Fibroblast of mammary gland (primary cell): Measurements from ENCODE around the gene MAST2.

ENCODE experiments used
- DNase-seq: peaks from one replicate; pipeline ENCODE4 v3.0.0-alpha.2; 2010; ENCODE audit warnings: low read depth
- H3K4me3 ChIP-seq: 2 replicates; pipeline ENCODE4 v1.5.1; 2011; ENCODE audit warnings: low read depth, mild to moderate bottlenecking, low read length, moderate library complexity; ENCODE audit not compliant: control insufficient read depth
- CTCF ChIP-seq: conservative IDR thresholded peaks from 2 replicates; pipeline ENCODE4 v1.5.1; 2011; ENCODE audit warnings: low read depth, low read length, inconsistent platforms; ENCODE audit not compliant: control insufficient read depth, insufficient read depth

MAST2 gene

GRCh38 chr1:45803299-45803780 lies at the start of gene MAST2:
Gene MAST2, plus strand, starts transcription at chr1:45803612. Its CDS starts 284 bp downstream, at chr1:45803896.
- peak within 1 kb of the TSS; percentile 87 for H3K4me3 ChIP-seq
- no peak for TF ChIP-seq CTCF
- DNase-seq, result peak; percentile 81

- DNase-seq, result no peak
- no peak for TF ChIP-seq CTCF
- H3K4me3 ChIP-seq, result no peak overlapping the region
Measured at GRCh38 chr1:45755697-45756096, 47.7 kb upstream of the MAST2 start.

- no peak for TF ChIP-seq CTCF
- no peak for DNase-seq
- no peak overlapping the region for H3K4me3 ChIP-seq
Measured at GRCh38 chr1:45762291-45762690, 41.1 kb upstream of the MAST2 start.

GRCh38 chr1:45765999-45766792 lies 37.2 kb upstream of the MAST2 start:
- no peak overlapping the region for H3K4me3 ChIP-seq
- TF ChIP-seq CTCF, result no peak
- peak; percentile 23 for DNase-seq

- peak; percentile 77 for DNase-seq
- TF ChIP-seq CTCF, result no peak
- no peak overlapping the region for H3K4me3 ChIP-seq
Measured at GRCh38 chr1:45767035-45767434, 36.4 kb upstream of the MAST2 start.

GRCh38 chr1:45769261-45769932 lies 34.0 kb upstream of the MAST2 start:
- TF ChIP-seq CTCF, result no peak
- peak; percentile 64 for DNase-seq

More at GRCh38 chr1:45769261-45769932, 34.0 kb upstream of the MAST2 start:
- no peak overlapping the region for H3K4me3 ChIP-seq
